ENCODE data around the gene MEGF11.

DNA sequence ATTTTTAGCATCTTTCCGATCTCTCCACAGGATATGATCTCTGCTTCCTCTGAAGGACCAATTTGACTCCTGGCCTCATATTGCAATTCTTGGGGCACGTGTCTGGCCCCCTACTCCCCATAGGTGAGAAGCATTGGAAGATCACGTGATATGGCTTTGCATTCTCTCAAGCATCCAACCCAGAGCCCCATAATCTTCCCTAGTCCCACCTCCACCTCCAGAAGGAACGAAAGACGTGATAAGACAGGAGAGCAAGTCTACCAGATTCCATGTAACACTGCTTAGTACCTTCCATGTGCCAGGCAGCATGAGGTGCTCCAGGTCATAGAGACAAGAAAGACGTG is 176.3 kb downstream of the MEGF11 start:
- TF ChIP-seq, protein P1, sequence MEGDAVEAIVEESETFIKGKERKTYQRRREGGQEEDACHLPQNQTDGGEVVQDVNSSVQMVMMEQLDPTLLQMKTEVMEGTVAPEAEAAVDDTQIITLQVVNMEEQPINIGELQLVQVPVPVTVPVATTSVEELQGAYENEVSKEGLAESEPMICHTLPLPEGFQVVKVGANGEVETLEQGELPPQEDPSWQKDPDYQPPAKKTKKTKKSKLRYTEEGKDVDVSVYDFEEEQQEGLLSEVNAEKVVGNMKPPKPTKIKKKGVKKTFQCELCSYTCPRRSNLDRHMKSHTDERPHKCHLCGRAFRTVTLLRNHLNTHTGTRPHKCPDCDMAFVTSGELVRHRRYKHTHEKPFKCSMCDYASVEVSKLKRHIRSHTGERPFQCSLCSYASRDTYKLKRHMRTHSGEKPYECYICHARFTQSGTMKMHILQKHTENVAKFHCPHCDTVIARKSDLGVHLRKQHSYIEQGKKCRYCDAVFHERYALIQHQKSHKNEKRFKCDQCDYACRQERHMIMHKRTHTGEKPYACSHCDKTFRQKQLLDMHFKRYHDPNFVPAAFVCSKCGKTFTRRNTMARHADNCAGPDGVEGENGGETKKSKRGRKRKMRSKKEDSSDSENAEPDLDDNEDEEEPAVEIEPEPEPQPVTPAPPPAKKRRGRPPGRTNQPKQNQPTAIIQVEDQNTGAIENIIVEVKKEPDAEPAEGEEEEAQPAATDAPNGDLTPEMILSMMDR (IDR thresholded peaks at IDR 0.05; ENCODE audit: low read depth, low read length), result no peak
- TF ChIP-seq EZH2phosphoT487 (IDR thresholded peaks at IDR 0.05; ENCODE audit: low read depth), result no peak

Data from OCI-LY3 (cell line).